ENCODE data around the gene TBC1D22A. TPM values are rescaled to one million over a fixed set of nuclear protein-coding genes. Genes with fewer than 3 reads are reported as not detected.
"Not testable (repeated sequence)": the region's sequence is repeated elsewhere in the genome, so short reads cannot be mapped to it uniquely, and the experiment has no call there.

The TBC1D22A gene
- total RNA-seq, 1 donor from 2014 or later, result 23.2 TPM

DNA sequence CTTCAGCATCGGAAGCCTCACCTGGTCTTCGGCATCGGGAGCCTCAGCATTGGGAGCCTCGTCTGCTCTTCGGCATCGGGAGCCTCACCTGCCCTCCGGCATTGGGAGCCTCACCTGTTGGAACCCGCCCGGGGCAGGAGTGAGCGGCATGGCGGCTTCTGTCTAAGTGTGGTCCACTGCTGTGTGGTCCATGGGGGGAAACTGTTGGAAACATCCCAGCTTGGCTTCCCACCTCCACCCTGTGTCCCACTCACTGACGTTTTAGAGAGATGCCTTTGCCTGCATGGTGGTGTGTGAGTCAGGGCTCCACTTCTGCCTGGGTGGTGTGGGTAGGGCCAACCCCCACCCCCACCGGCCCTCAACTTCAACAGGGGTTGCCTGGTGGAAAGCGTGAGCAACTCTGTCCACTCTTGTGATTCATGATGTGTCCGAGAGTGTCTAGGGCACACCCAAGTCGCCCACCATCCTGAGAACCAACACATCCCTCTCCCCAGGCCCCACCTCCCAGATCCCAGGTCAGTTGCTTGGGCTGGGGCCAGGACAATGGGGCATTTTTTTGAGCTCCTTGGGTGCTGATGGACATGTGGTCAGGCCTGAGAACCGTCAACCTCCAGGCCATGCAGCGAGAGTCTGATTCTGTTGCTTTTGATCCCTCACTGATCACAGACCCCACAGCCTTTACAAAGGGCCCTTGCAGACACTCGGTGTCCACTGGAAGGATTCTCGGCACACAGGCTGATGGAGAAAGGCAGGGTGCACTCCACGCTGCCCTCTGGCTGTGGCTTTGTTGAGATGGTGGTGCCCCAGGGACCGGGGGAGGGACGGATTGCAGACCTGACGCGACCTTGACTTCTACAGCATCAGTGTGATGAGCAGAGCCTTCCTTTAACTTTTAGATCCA lies 406.7 kb downstream of the TBC1D22A start:
- DNase-seq (ENCODE audit: low spot score, unreplicated experiment), result no peak
- Mint-ChIP-seq H3K27ac (no peak overlapping the region), H3K9me3 (ENCODE audit: low read depth) (no peaks in the 10 kb centered on the region), H3K36me3 (ENCODE audit: insufficient read depth) (peaks cover 1% of the 10 kb centered on the region), H3K4me1 (ENCODE audit: low read depth) (peaks cover 1% of the 10 kb centered on the region), H3K27me3 (no peaks in the 10 kb centered on the region), H3K4me3 (ENCODE audit: low read depth) (no peak overlapping the region)
- TF ChIP-seq, protein P1, sequence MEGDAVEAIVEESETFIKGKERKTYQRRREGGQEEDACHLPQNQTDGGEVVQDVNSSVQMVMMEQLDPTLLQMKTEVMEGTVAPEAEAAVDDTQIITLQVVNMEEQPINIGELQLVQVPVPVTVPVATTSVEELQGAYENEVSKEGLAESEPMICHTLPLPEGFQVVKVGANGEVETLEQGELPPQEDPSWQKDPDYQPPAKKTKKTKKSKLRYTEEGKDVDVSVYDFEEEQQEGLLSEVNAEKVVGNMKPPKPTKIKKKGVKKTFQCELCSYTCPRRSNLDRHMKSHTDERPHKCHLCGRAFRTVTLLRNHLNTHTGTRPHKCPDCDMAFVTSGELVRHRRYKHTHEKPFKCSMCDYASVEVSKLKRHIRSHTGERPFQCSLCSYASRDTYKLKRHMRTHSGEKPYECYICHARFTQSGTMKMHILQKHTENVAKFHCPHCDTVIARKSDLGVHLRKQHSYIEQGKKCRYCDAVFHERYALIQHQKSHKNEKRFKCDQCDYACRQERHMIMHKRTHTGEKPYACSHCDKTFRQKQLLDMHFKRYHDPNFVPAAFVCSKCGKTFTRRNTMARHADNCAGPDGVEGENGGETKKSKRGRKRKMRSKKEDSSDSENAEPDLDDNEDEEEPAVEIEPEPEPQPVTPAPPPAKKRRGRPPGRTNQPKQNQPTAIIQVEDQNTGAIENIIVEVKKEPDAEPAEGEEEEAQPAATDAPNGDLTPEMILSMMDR (IDR thresholded peaks at IDR 0.05; ENCODE audit: unreplicated experiment), result peak; percentile 32

DNA sequence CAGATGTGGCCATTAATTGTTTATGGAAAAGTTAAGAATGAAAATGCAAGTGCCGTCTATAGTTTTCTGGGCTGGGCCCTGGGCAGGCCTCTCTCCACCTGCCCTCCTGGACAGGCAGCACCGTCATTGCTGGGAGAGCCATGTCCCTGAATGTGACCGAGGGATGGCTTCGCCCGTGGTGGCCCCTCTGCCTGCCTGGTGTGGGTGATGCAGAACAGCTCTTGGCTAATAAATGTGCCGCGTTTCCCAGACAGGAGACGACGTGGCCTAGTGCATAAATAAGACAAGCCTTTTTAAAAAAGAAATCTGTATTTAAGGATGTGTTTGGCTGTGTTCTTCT lies 407.3 kb downstream of the TBC1D22A start:
- Mint-ChIP-seq H3K4me1 (ENCODE audit: low read depth) (peaks cover 1% of the 10 kb centered on the region), H3K27ac (no peak overlapping the region), H3K36me3 (ENCODE audit: insufficient read depth) (peaks cover 1% of the 10 kb centered on the region), H3K9me3 (ENCODE audit: low read depth) (no peaks in the 10 kb centered on the region), H3K27me3 (no peaks in the 10 kb centered on the region), H3K4me3 (ENCODE audit: low read depth) (no peak overlapping the region)
- no peak for DNase-seq (ENCODE audit: low spot score, unreplicated experiment)
- TF ChIP-seq, protein P1 (IDR thresholded peaks at IDR 0.05; ENCODE audit: unreplicated experiment), result no peak

DNA sequence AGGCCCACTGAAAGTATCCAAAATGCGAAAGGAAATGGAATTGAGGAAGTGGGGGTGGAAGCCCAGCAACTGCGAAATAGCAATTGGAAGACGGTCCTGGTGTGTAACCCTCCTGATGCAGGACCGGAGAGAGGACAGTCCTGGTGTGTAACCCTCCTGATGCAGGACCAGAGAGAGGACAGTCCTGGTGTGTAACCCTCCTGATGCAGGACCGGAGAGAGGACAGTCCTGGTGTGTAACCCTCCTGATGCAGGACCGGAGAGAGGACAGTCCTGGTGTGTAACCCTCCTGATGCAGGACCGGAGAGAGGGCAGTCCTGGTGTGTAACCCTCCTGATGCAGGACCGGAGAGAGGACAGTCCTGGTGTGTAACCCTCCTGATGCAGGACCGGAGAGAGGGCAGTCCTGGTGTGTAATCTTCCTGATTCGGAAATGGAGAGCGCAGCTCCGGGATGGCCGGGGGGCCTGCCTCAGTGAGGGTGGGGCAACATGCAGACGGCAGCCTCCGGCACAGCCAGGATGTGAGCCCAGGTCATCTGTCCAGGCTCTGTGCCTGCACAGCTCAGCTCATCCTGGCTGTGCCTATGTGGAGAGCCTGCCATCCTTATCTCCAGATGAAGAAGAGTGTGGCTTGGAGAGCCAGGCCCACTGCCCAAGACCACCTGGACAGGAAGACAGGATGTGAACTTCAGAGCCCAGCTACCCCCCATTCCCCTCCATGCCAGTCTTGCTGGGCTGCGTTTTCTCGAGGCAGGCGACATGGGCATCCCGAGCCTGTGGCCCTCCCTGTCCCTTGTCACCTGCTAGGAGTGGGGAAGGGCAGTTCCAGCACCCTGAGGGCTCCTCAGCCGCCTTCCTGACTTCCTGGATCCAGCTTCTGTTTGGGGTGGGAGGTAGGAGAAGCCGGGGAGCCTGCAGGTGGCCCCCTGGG lies 408.3 kb downstream of the TBC1D22A start:
- DNase-seq (ENCODE audit: low spot score, unreplicated experiment); H3K4me3 Mint-ChIP-seq (ENCODE audit: low read depth): not testable (repeated sequence)

DNA sequence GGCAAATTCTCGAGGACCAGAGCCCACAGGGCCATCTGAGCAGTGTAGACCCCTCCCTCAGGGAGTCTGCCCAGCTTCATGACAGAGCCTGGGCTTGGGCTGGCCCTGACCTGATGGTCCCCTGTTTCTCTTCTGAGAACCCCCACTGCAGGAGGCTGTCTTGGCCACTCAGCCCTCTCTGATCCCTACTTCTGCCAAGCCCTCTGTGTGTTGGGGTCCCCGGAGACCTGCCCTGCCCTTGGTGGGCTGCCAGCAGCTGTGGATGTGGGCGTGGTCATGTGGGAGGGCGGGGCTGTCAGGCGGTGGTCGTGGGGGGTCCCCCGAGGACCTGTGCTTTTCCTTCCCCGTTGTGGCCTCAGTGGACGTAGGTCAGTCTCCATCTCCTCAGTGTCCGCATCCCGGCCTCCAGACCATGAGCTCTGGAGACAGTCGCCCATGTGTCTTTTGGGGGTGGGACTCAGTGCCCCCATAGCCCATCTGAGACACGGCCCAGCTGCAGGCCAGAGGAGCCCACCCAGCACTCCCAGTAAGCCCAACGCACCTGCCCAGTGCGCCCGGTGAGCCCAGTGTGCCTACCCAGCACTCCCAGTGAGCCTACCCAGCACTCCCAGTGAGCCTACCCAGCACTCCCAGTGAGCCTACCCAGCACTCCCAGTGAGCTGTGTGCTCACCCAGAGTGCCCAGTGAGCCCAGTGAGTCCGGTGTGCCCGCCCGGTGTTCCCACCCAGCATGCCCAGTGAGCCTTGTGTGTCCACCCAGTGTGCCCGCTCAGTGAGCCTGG lies 409.2 kb downstream of the TBC1D22A start:
- H3K27ac Mint-ChIP-seq, result no peak overlapping the region
- DNase-seq (ENCODE audit: low spot score, unreplicated experiment), result no peak
- no peaks in the 10 kb centered on the region for H3K4me1 Mint-ChIP-seq (ENCODE audit: low read depth)
- TF ChIP-seq, protein P1 (IDR thresholded peaks at IDR 0.05; ENCODE audit: unreplicated experiment), result no peak
- no peak overlapping the region for H3K4me3 Mint-ChIP-seq (ENCODE audit: low read depth)
- H3K27me3 Mint-ChIP-seq, result no peaks in the 10 kb centered on the region
- H3K36me3 Mint-ChIP-seq (ENCODE audit: insufficient read depth), result peaks cover 7% of the 10 kb centered on the region
- H3K9me3 Mint-ChIP-seq (ENCODE audit: low read depth), result no peaks in the 10 kb centered on the region

More for the DNA sequence above, 408.3 kb downstream of the TBC1D22A start:
- not testable (repeated sequence) for H3K27ac Mint-ChIP-seq; H3K4me1 Mint-ChIP-seq (ENCODE audit: low read depth); H3K9me3 Mint-ChIP-seq (ENCODE audit: low read depth); H3K27me3 Mint-ChIP-seq; H3K36me3 Mint-ChIP-seq (ENCODE audit: insufficient read depth)

DNA sequence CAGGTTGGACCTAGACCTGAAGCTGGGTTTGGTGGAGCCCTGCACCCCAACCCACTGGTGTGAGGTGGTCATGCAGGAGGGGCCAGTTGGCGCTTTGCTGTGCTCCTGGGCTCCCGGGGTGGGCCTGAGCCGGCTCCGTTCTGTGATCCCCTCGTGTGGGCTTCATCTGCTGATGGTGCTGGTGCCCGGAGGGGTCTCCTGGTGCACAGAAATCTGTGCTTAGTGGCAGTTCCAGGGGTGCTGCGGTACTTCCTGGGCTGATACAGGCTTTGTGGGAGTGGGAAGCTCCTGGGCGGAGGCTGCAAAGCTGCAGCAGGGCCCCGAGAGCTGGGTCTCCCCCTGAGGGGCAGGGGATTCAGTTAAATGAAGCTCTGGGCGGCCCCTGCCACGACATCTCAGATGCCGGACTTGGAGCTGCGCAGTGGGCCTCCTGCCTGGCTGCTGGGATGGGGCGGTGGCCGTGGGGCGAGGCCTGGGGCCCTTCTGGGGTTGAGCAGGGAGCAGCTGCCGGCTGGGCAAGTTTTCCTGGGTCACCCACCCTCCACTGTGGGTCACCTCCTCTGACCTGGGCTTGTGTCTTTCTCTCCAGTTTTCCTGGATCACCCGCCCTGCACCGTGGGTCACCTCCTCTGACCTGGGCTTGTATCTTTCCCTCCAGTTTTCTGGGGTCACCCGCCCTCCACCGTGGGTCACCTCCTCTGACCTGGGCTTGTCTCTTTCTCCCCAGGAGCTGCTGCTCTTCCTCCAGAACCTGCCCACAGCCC lies 410.5 kb downstream of the TBC1D22A start:
- H3K36me3 Mint-ChIP-seq (ENCODE audit: insufficient read depth), result peaks cover 10% of the 10 kb centered on the region
- DNase-seq (ENCODE audit: low spot score, unreplicated experiment), result no peak
- no peaks in the 10 kb centered on the region for H3K4me1 Mint-ChIP-seq (ENCODE audit: low read depth)
- no peaks in the 10 kb centered on the region for H3K27me3 Mint-ChIP-seq
- no peak overlapping the region for H3K4me3 Mint-ChIP-seq (ENCODE audit: low read depth)
- no peak overlapping the region for H3K27ac Mint-ChIP-seq
- TF ChIP-seq, protein P1 (IDR thresholded peaks at IDR 0.05; ENCODE audit: unreplicated experiment), result no peak
- H3K9me3 Mint-ChIP-seq (ENCODE audit: low read depth), result no peaks in the 10 kb centered on the region

All from progenitor cell of endocrine pancreas (in vitro differentiated cells).